Stimulated activated CD4-positive, alpha-beta T cell treated with anti-CD3 and anti-CD28 coated beads, TNF-alpha, amount 100 ng/mL, for 4 hours (primary cell): ENCODE results near the gene MADD.

Source experiments
- DNase-seq, 3 experiments: peaks; one replicate each; pipeline ENCODE4 v3.0.0-alpha.2; 2020; ENCODE audit warnings: low read depth in 3 of 3

Gene MADD

DNA sequence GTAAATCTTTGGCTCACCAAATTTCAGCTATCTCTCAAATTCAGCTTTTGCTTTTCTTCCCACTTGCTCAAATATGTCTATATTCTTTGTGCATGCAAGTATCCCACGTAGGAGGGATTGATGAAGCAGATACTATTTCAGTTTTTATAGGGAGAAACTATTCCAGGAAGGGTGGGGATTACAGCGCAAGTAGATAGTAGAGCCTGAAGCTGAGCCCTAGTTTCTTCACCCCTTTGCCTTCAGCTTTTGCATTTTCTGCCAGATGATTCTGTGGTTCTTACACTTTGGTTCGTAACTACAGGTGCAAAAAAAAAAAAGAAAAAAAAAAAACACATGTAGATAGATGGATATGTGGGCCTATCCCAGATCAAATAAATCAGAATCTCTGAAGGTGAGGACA lies 18.2 kb upstream of the MADD start:
- no peak for DNase-seq

DNA sequence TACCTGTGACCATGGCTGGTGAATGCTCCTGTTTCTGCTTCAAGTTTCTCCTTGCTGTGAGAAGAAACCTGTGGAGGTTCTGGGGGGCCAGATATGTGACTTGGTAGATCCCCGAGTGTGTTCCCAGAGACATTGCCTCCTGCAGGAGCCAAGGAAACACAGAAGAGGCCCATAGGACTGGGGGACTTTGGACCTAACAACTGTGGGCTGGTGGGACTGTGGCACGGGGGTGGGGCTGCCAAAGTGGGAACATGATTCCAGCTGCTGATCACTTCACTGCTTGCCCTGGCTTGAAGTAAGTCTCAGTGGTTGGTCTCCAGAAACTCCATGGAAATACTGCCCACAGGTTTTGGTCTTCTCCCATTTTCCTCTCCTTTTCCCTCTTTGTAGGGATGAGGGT lies 16.3 kb upstream of the MADD start:
- no peak for DNase-seq

DNA sequence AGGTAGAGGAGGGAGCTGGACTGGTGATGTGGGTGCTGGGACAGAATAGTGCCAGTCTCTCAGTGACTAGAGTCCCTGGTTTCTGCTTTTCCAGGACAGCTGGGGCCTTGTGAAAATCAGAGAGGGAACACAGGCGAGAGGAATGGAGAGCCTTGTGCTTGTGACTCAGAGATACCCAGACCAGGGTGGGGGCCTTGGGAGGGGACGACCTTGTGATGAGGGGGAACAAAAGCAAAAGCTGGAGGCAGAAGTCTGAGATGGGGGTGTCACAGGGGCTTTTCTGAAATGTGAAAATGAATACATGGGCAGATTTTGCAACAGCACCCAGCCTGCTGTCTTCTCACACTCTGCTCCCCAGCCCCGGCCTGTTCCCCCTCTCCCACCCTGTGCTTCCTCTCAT lies 15.5 kb upstream of the MADD start:
- no peak for DNase-seq

DNA sequence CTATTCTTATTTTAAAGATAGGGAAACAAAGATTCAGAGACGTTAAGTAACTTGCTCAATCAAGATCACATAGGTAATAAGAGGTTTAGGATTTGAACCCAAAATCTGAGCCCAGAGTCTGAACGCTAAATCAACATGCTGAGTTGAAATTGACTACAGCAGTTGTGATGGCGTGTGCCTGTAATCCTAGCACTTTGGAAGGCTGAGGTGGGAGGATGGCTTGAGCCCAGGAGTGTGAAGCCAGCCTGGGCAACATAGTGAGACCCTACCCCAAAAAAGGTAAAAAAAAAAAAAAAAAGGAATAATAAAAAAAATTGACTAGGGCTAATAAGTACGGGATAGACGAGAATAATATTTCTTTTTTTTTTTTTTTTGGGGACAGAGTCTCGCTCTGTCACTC lies 13.6 kb upstream of the MADD start:
- no peak for DNase-seq

DNA sequence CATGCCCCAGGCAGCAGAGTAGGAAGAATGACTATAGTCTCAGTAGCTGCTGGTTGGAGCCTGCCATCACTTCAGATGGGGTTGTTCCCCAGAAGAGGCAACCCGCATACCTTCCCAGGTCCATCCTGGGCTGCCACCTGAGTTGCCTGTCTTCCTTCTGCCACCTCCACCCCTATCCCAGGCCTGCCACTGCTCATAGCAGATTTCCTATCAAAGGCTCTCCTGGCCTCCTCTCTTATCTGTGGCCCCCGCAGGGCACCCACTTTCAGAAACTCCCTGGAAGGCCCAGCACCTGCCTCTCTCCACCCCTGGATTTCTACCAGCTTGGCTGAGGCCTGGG lies 12.8 kb upstream of the MADD start:
- no peak for DNase-seq

DNA sequence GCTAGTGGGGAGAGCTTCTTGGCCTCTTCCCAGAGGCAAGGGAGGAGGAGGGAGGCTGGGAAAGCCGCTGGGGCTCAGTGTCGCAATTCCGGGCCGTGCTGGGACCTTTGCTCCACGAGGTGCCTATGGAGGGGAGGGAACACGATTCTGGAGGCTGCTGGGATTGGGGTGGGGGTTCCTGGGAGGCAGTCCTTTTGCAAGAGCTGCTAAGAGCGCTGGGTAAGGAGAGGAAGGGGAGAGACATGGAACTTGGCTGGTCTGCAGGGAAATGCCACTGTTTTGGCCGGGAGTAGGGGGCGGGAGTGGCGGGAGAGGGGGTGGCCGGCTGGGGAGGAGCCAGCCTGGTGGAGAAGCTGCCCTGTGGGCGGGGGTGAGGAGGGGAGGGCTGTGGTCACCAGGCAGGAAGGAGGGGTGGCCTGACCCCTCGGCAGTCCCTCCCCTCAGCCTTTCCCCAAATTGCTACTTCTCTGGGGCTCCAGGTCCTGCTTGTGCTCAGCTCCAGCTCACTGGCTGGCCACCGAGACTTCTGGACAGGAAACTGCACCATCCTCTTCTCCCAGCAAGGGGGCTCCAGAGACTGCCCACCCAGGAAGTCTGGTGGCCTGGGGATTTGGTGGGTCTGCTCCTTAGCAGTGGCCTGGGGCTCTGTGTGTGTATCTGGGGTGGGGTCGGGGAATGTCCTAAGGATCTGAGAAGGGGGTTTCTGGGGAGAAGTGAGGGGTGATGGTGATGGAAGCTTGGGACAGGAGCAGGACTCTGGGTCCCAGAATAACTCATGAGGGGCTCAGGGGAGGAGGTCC lies 12.2 kb upstream of the MADD start, which contains the start of gene NR1H3:
TSS of gene NR1H3 (plus strand) at position 480 of the 800 bp plus-strand sequence. CDS start 1,221 bp downstream, outside the sequence.
- no peak for DNase-seq

DNA sequence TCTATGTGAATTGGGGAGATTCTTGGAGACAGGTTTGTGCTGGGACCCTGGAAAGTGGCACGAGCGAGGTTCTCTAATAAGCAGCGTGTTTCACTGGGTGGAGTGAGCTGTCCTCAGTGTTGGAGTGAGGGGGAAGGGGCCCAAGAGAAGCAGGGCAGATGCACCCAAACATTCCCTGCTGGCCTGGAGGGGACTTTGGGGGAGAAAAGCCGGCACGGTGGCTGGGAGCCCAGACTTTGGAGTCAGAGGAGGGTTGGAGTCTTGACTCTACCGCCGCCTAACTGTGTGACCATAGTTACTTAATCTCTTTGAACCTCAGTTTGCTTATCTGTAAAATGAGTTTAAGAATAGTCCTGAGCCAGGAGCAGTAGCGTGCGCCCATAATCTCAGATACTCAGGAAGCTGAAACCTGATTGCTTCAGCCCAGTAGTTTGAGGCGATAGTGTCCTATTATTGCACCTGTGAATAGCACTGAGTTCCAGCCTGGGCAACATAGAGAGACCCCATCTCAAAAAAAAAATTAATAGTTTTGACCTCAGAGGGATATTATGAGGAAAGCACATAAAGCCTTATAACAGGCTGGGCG lies 11.5 kb upstream of the MADD start:
- DNase-seq = no peak

DNA sequence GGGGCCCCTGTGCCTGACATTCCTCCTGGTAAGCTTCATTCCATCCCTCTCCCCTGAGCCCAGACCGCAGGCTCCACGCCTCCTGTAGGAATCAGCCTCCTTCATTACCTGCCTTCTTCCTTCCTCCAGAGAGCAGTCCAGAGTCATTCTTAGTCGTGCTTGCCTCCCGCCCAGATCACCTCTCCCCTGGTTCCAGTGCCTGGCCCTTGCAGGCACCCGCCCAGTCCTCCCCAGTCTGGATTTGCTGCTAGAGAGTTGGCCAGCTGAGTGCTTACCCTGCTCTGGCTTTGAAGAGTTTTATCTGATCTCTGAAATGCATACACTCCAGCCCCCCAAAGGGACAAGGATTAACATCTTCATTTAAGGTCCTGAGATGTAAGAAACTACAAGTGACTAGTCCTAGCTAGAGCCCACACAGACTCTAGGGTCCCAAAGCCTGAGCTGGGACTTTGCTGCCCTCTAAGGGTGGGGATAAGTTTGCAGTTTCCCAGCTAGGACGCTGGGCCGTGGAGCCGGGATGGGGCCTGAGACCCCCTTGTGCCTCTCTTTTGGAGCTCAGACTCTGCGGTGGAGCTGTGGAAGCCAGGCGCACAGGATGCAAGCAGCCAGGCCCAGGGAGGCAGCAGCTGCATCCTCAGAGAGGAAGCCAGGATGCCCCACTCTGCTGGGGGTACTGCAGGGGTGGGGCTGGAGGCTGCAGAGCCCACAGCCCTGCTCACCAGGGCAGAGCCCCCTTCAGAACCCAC lies 10.5 kb upstream of the MADD start:
- no peak for DNase-seq

DNA sequence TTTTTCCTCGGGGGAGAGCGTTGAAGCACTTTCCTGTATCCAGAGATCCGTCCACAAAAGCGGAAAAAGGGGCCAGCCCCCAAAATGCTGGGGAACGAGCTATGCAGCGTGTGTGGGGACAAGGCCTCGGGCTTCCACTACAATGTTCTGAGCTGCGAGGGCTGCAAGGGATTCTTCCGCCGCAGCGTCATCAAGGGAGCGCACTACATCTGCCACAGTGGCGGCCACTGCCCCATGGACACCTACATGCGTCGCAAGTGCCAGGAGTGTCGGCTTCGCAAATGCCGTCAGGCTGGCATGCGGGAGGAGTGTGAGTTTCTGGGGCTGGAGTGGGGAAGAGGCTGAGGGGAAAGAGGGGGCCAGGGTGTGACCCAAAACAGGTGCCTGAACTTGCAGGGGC lies 9.6 kb upstream of the MADD start:
- DNase-seq = no peak

DNA sequence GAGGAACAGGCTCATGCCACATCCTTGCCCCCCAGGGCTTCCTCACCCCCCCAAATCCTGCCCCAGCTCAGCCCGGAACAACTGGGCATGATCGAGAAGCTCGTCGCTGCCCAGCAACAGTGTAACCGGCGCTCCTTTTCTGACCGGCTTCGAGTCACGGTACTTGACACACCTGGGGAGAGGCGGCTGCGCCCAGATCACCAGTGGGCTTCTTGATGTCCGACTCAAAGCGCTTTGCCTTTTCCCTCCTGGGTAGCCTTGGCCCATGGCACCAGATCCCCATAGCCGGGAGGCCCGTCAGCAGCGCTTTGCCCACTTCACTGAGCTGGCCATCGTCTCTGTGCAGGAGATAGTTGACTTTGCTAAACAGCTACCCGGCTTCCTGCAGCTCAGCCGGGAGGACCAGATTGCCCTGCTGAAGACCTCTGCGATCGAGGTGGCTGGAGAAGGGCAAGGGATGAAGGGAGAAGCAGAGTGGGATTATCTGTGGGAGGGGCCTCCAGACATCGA lies 8.6 kb upstream of the MADD start:
- DNase-seq = no peak

DNA sequence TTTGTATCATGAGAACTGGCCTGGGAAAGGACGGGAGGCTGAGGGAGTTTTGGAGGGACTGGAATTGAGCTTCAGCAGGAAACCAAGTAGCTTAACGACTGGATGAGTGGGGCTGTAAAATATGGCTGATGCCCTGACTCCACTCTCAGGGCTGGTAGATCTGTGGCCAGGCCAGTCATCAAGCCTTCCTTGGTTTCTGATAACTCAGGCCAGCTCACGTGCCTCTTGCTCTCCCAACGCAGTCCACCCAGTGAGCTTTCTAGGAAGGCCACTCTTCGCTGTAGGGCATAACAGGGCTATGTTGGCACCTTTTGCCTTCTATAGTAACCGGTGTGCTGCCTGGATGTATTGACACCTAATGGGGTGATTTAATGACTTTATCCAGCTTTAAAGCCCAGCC lies 5.8 kb upstream of the MADD start:
- DNase-seq = no peak

DNA sequence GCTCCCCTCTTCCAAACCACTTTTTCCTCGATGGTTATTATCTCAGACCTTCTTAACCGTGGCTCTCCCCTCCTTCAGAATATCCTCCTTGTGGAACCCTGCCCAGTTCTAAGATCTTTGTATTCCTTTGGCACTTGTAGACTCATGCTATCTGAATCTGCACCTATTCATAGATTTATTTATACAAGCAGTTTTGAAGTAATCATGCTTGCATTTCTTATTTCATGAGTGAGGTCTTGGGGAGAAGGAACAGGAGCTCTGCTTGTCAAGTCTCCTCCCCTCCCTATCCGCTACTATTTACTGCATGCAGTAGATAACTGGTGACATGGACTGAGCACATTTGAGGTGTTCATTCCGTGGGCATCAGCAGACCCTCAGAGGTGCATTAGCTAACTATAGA lies 5.4 kb upstream of the MADD start:
- no peak for DNase-seq

DNA sequence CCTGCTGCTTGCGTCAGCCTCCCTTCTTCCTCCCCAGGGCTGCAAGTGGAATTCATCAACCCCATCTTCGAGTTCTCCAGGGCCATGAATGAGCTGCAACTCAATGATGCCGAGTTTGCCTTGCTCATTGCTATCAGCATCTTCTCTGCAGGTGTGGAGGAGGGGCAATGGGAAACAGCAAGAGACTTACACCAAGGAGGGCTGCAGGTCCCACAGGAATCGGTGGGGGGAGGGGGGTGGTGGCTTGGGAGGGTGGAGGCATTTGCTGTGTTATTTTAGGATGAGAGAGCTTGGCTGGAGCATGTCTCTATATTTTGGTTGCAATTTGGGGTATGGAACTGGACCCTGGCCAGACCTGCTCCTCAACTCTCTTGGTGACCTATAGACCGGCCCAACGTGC lies 2.1 kb upstream of the MADD start:
- DNase-seq = no peak

DNA sequence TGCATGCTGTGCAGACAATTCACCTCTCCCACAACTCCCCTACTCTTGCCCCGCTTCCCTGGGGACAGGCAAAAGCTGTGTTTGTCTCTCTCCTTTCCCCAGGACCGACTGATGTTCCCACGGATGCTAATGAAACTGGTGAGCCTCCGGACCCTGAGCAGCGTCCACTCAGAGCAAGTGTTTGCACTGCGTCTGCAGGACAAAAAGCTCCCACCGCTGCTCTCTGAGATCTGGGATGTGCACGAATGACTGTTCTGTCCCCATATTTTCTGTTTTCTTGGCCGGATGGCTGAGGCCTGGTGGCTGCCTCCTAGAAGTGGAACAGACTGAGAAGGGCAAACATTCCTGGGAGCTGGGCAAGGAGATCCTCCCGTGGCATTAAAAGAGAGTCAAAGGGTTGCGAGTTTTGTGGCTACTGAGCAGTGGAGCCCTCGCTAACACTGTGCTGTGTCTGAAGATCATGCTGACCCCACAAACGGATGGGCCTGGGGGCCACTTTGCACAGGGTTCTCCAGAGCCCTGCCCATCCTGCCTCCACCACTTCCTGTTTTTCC lies 1.4 kb upstream of the MADD start:
- DNase-seq = no peak

DNA sequence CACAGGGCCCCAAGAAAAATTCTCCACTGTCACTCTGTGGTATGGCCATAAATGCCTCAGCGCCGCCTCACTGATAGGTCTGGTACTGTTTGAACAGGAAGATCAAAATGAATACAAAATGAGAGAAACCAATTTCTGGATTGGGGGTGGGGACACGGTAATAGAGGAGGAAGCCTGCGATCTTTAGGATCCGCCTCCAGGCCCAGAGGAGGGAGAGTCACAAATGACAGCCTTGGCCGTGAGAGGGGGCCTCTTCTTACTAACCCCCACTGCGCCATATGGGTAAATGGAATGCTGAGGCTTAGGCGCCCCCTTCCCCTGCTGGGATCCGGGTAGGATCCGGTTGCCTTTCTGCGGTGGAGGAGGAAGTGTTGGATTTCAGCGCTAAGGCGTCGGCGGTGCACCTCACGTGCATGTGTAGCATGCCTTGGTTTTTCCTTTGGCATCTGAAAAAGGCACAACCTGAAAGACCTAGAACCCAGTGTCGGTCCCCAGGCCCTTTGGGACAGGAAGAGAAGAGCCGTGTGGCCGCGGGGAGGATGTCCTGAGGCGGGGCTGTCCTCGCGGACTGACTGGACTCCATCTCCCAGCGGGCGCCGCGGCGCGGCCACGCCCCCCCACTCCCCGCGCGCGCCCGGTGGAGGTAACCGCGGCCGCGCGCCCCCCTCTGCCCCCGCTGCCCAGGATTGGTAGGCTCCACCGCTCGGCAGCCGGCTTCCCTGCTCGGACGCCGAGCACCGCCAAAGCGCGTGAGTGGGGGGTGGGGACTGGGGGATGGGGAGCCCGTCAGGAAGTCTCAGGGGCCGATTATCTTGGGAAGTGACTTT lies 718 bp upstream of the MADD start:
- peak; percentile 68 to 77 (median 76) for DNase-seq

DNA sequence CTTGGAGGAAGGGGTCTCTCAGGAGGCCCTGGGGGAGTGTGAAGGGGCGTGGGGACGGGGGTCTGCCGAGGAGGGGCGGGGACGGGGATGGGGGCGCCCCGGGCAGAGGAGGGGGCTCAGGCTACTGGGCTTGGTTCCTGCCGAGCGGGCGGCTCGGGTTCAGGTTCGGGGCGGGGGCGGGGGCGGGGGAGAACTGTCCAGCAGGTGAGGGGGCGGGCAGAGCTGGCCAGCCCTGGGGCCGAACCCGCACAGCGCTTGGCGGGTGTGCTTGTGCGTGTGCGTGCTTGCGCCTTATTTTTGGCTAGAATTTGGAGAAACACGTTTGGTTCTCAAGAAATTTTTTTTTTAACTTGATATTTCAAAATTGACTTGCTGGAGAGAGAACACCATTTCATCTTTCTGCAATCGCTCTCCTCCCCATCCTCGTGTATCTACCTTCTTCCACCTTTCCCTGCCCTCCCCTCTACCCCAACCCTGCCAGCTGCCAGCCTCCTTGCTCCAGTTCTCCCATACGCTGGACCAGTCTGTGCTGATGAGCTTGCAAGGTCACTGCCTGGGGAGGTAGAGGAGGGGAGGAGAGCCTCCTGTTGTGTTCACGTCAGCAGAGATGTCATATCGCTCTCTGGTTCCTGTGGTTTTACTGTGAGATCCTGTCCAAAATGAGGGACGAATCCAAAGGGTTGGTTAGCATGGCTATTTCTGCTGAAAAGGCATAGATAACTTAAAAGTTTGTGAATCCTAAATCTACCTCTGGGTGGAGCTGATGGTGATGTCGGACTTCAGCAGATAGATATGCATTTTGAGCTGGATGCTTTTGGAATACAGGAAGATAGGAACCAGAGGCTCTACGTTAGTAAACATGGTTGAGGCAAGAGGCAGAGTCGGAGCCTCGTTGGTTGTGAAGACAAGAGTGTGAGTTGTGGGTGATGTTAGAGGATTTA lies 668 bp downstream of the MADD start:
- no peak for DNase-seq

DNA sequence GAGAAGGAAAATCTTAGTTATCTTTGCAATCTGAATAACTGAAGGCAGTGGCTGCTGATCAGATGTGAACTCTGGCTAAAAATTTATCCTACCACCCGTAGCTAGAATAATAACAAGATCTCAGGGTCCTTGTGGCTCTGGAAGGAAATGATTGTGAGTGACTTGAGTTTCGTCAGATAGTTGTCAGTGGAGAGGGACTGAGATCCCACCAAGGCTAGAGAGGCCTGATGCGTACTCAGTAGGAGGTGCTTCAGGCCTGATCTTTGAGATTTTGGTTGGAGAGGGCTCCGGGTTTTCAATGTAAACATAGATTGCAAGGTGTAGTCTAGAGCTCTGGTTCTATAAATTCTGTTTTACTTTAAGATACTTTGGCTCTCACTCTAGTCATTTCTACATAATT lies 1.4 kb downstream of the MADD start:
- no peak for DNase-seq

DNA sequence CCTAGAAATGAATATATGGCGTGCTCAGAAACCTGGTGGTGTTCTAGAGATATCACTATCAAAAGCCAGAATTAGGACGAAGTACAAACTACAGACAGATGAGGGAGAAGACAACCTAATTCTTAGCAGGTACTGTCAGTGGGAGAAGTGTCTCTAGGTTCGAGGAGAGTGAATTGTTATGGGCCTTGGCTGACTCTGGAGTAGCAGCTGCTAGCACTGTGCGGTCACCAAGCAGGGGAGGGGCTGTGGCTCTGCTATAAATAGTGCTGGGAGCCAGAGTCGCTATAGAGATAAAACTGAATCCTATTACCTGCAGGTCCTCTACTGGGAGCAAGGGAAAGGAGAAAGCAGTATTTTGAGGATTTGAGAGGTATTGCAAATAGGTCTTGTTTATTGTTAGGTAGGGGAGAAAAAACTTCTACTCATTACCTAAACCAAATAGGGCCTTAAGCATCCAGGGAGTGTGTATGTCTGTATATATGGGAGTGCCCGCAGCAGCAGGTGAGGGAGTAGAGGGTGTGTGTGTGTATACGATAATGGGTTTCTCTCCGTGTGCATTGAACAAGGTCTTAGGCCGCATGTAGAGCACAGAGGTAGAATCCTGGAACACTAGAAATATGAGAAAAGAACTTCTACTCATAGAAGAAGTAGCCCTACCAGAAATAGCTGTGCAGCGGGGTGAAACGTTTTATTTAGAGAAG lies 2.2 kb downstream of the MADD start:
- no peak for DNase-seq

DNA sequence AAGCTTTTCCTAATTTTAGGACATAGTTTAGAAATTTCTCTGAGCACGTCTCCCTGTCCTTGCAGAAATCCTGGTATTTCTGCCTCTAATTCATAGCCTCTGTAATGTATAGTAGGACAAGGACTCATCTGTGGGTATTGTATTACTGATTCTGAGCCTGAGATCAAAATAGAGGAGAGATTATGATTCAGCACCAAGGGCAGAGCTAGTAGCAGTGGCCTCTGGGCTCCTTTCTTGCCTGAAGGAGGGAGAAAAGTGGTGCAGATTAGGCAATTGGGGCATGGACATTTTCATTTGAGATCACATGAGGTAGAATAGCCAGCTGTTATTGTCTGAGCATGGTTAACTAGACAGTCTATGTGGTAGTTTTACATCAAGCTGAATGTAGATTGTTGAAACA lies 2.8 kb downstream of the MADD start:
- no peak for DNase-seq
